K562 (cell line): ENCODE measurements around the gene ARRDC5. TPM values are rescaled to one million over a fixed set of nuclear protein-coding genes. Genes with fewer than 3 reads are reported as not detected.

Experiments used
- ATF3 ChIP-seq, 2 experiments: fragments of 450-650 bp in 1 of 2; sonication (generic) in 1 of 2; formaldehyde crosslinking in 1 of 2; IDR thresholded peaks in 1 of 2; conservative IDR thresholded peaks in 1 of 2; 2 replicates each; pipeline versions ENCODE4 v1.6.1 to v1.8.1; 2016 to 2023; ENCODE audit warnings: mild to moderate bottlenecking in 2 of 2, moderate library complexity in 2 of 2, inconsistent platforms in 1 of 2, missing genetic modification reagents in 1 of 2
- HES1 ChIP-seq: fragments of 450-650 bp; IDR thresholded peaks from 2 replicates; pipeline ENCODE4 v1.6.1; 2016; ENCODE audit warnings: low read depth, mild to moderate bottlenecking, moderate library complexity
- NCOA4 ChIP-seq: fragments of 450-650 bp; IDR thresholded peaks from 2 replicates; pipeline ENCODE4 v1.6.1; 2018; ENCODE audit warnings: mild to moderate bottlenecking; ENCODE audit not compliant: partially characterized antibody
- POU5F1 ChIP-seq: fragments of 150-350 bp; IDR thresholded peaks from 2 replicates; pipeline ENCODE4 v1.6.1; 2014; ENCODE audit warnings: borderline replicate concordance, low read length, low read depth, mild to moderate bottlenecking; ENCODE audit not compliant: partially characterized antibody
- SMARCE1 ChIP-seq: fragments of 450-650 bp; IDR thresholded peaks from 2 replicates; pipeline ENCODE4 v1.7.1; 2016; ENCODE audit warnings: mild to moderate bottlenecking
- SRSF3 ChIP-seq: fragments of 200-400 bp; formaldehyde crosslinking; IDR thresholded peaks from 2 replicates; pipeline ENCODE4 v1.6.1; 2016; ENCODE audit warnings: mild to moderate bottlenecking, low read length, moderate library complexity; ENCODE audit not compliant: insufficient read depth
- TEAD4 ChIP-seq, 2 experiments: sonication (generic) in 1 of 2; formaldehyde crosslinking in 1 of 2; IDR thresholded peaks; 2 replicates each; pipeline versions ENCODE4 v1.6.1 to v1.8.0; 2012 to 2022; ENCODE audit warnings: borderline replicate concordance in 1 of 2, inconsistent platforms in 1 of 2, low read length in 1 of 2, mild to moderate bottlenecking in 1 of 2, missing genetic modification reagents in 1 of 2
- ZBTB40 ChIP-seq, 2 experiments: fragments of 450-650 bp in 1 of 2; sonication (generic) in 1 of 2; formaldehyde crosslinking in 1 of 2; IDR thresholded peaks; 2 replicates each; pipeline versions ENCODE4 v1.7.1 to v1.9.0; 2016 to 2022; ENCODE audit warnings: inconsistent platforms in 1 of 2, mild to moderate bottlenecking in 1 of 2, missing genetic modification reagents in 1 of 2
- ZNF12 ChIP-seq: sonication (generic); formaldehyde crosslinking; IDR thresholded peaks from 2 replicates; pipeline ENCODE4 v1.4.0; 2020; ENCODE audit warnings: mild to moderate bottlenecking, missing genetic modification reagents
- polyA plus RNA-seq, 8 experiments: library from polyadenylated mRNA; depleted of rRNA in 4 of 8; stranded (reverse) in 5 of 8; unstranded in 3 of 8; fragments of >200 nt; fragmentation: Nextera tagmentation in 2 of 8; fragmentation: Illumina TruSeq in 1 of 8; extraction: Ambion mirVana in 2 of 8; extraction: Trizol in 1 of 8; gene quantifications; 2 replicates each; pipeline versions ENCODE4 v1.2.1 to v1.2.3, GENCODE V29; 2011 to 2014; ENCODE audit warnings: inconsistent platforms in 1 of 8, missing spikeins in 1 of 8
- total RNA-seq, 7 experiments: library from RNA; depleted of rRNA in 6 of 7; stranded (reverse); fragments of >200 nt in 6 of 7; fragmentation: Illumina TruSeq in 2 of 7; extraction: Trizol in 2 of 7; gene quantifications; 2 replicates each; pipeline versions ENCODE4 v1.2.1 to v1.2.3, GENCODE V29; 2011 to 2021; ENCODE audit warnings: low replicate concordance in 1 of 7
- TF ChIP-seq, protein P1 (sequence below): fragments of 450-650 bp; formaldehyde crosslinking; IDR thresholded peaks from 2 replicates; pipeline ENCODE4 v1.4.0; 2022; ENCODE audit warnings: missing genetic modification characterization
- TF ChIP-seq, protein P2 (sequence below): fragments of 450-650 bp; IDR thresholded peaks from 2 replicates; pipeline ENCODE4 v1.6.1; 2018; ENCODE audit warnings: mild to moderate bottlenecking, low read depth; ENCODE audit not compliant: partially characterized antibody

The ARRDC5 gene
- total and polyA plus RNA-seq, 9 of the 15 experiments (the other 6 are each of a cell fraction or from before 2014, with no cell fraction given): not detected

GRCh38 chr19:4867534-4868285, 35.0 kb downstream of the ARRDC5 start, which contains the start of gene PLIN3 (continued):
- TF ChIP-seq ZBTB40 (IDR thresholded peaks at IDR 0.05) (peak; percentile 38; the same call in 1 of the 2 replicates), ZBTB40 (CRISPR knock-in tag; IDR thresholded peaks at IDR 0.05) (no peak), ZNF12 (CRISPR knock-in tag) (no peak), HES1 (peak; percentile 19; the same call in 1 of the 2 replicates), SMARCE1 (peak; percentile 89), SRSF3 (no peak), NCOA4 (peak; percentile 19), POU5F1 (no peak), ATF3 (IDR thresholded peaks at IDR 0.05) (peak; percentile 40; the same call in 1 of the 2 replicates), ATF3 (CRISPR knock-in tag; conservative IDR thresholded peaks at IDR 0.05) (no peak), TEAD4 (IDR thresholded peaks at IDR 0.05; ENCODE audit: low read length) (no peak), TEAD4 (CRISPR knock-in tag; IDR thresholded peaks at IDR 0.05; ENCODE audit: borderline replicate concordance) (no peak)
- TF ChIP-seq, protein P1, sequence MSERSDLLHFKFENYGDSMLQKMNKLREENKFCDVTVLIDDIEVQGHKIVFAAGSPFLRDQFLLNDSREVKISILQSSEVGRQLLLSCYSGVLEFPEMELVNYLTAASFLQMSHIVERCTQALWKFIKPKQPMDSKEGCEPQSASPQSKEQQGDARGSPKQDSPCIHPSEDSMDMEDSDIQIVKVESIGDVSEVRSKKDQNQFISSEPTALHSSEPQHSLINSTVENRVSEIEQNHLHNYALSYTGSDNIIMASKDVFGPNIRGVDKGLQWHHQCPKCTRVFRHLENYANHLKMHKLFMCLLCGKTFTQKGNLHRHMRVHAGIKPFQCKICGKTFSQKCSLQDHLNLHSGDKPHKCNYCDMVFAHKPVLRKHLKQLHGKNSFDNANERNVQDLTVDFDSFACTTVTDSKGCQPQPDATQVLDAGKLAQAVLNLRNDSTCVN: no peak
- TF ChIP-seq, protein P2, sequence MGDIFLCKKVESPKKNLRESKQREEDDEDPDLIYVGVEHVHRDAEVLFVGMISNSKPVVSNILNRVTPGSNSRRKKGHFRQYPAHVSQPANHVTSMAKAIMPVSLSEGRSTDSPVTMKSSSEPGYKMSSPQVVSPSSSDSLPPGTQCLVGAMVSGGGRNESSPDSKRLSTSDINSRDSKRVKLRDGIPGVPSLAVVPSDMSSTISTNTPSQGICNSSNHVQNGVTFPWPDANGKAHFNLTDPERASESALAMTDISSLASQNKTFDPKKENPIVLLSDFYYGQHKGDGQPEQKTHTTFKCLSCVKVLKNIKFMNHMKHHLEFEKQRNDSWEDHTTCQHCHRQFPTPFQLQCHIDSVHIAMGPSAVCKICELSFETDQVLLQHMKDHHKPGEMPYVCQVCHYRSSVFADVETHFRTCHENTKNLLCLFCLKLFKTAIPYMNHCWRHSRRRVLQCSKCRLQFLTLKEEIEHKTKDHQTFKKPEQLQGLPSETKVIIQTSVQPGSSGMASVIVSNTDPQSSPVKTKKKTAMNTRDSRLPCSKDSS: peak; percentile 10
